PFSK-1 (cell line): ENCODE results near the gene ATP6V1G2.

Source experiments
- POLR2AphosphoS5 ChIP-seq: IDR thresholded peaks from 2 replicates; pipeline ENCODE4 v1.6.1; 2012; ENCODE audit warnings: low read depth, mild to moderate bottlenecking, control low read depth, low read length, moderate library complexity
- TAF1 ChIP-seq: IDR thresholded peaks from 2 replicates; pipeline ENCODE4 v1.6.1; 2012; ENCODE audit warnings: low read length, control low read depth, borderline replicate concordance; ENCODE audit not compliant: insufficient read depth
- TF ChIP-seq, protein P1 (sequence below), 2 experiments: IDR thresholded peaks; 2 replicates each; pipeline versions ENCODE4 v1.6.1 to v1.8.0; 2011 to 2012; ENCODE audit warnings: low read depth in 2 of 2, low read length in 2 of 2, control low read depth in 1 of 2, inconsistent platforms in 1 of 2, mild to moderate bottlenecking in 1 of 2, moderate library complexity in 1 of 2; ENCODE audit not compliant: insufficient read depth in 1 of 2

DNA sequence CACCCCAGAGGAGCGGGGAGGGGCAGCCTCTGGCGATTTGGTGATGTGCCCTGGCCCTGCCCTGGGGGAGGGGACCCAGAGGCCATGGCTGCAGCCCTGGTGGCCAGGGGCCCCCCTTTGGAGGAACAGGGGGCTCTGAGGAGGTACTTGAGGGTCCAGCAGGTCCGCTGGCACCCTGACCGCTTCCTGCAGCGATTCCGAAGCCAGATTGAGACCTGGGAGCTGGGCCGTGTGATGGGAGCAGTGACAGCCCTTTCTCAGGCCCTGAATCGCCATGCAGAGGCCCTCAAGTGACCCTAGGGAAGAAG is 11.9 kb upstream of the ATP6V1G2 start:
- TF ChIP-seq TAF1 (no peak), POLR2AphosphoS5 (no peak)
- TF ChIP-seq, protein P1, sequence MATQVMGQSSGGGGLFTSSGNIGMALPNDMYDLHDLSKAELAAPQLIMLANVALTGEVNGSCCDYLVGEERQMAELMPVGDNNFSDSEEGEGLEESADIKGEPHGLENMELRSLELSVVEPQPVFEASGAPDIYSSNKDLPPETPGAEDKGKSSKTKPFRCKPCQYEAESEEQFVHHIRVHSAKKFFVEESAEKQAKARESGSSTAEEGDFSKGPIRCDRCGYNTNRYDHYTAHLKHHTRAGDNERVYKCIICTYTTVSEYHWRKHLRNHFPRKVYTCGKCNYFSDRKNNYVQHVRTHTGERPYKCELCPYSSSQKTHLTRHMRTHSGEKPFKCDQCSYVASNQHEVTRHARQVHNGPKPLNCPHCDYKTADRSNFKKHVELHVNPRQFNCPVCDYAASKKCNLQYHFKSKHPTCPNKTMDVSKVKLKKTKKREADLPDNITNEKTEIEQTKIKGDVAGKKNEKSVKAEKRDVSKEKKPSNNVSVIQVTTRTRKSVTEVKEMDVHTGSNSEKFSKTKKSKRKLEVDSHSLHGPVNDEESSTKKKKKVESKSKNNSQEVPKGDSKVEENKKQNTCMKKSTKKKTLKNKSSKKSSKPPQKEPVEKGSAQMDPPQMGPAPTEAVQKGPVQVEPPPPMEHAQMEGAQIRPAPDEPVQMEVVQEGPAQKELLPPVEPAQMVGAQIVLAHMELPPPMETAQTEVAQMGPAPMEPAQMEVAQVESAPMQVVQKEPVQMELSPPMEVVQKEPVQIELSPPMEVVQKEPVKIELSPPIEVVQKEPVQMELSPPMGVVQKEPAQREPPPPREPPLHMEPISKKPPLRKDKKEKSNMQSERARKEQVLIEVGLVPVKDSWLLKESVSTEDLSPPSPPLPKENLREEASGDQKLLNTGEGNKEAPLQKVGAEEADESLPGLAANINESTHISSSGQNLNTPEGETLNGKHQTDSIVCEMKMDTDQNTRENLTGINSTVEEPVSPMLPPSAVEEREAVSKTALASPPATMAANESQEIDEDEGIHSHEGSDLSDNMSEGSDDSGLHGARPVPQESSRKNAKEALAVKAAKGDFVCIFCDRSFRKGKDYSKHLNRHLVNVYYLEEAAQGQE (IDR thresholded peaks at IDR 0.05; ENCODE audit: insufficient read depth in 1 of 2, low read depth in 2 of 2, low read length in 2 of 2), result no peak
